ENCODE results near the gene KIRREL2. TPM values are rescaled to one million over a fixed set of nuclear protein-coding genes. Genes with fewer than 3 reads are reported as not detected.
A peak's percentile ranks its signal among the peaks of the same experiment; 100 is the strongest.

KIRREL2 gene
- total RNA-seq, 1 experiment from 2014 or later, result 3.1 TPM

DNA sequence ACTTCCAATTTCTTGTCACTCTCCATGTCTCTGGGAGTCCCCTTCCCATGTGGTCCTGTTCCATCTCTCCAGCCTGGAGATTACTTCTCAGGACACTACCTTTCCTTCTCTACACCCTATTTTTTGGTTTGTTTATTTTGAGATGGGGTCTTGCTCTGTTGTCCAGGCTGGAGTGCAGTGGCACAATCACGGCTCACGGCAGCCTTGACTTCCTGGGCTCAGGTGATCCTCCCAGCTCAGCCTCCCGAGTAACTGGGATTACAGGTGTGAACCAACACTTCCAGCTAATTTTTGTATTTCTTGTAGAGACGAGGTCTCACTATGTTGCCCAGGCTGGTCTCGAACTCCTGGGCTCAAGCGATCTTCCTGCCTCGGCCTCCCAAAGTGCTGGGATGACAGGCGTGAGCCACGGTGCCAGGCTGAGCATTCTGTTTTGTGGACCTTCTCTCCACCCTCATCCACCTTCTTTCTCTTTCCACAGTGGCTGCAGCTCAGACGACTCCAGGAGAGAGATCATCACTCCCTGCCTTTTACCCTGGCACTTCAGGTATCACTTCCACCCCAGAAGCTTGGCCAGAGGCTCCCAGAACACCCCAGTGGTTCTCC is 46.3 kb downstream of the KIRREL2 start:
- H2BK20ac ChIP-seq (ENCODE audit: low read depth, low read length, poor library complexity, severe bottlenecking), result no peak overlapping the region
- H3K4ac ChIP-seq (ENCODE audit: low read depth, low read length), result no peak overlapping the region
- no peak overlapping the region for H3T11ph ChIP-seq (ENCODE audit: low read length)
- Mint-ChIP-seq H3K4me1 (peaks cover 17 to 44% of the 10 kb centered on the region in 2 experiments), H3K36me3 (ENCODE audit: insufficient read depth in 1 of 3, low read depth in 3 of 3) (peaks cover 0 to 8% (median 0%) of the 10 kb centered on the region in 3 experiments; a peak in 1 of 7 replicates), H3K27me3 (ENCODE audit: low read depth) (peaks cover 12% of the 10 kb centered on the region), H3K4me3 (peak overlapping the region; percentile 80 to 86), H3K9me3 (no peaks in the 10 kb centered on the region; a peak in 1 of 5 replicates), H3K27ac (peak overlapping the region in 2 of 3 experiments; percentile 58 to 95; a peak in 3 of 7 replicates)
- no peak for DNase-seq
- no peaks in the 10 kb centered on the region for H3K79me2 ChIP-seq (ENCODE audit: insufficient read depth, low read length)
- H2BK5ac ChIP-seq (ENCODE audit: insufficient read length, low read length), result no peak overlapping the region
- no CpG with 5 or more reads among the region's 10 CpGs for WGBS (ENCODE audit: extremely low coverage, insufficient read length, low lambda C conversion rate)
- H2BK120ac ChIP-seq (ENCODE audit: low read depth, low read length, poor library complexity, severe bottlenecking), result no peak overlapping the region
- H3K18ac ChIP-seq (ENCODE audit: insufficient read length, low read depth, low read length), result peak overlapping the region; percentile 11
- H4K20me1 ChIP-seq (ENCODE audit: control insufficient read depth, insufficient read depth, insufficient read length), result no peaks in the 10 kb centered on the region
- peaks cover 7% of the 10 kb centered on the region; the same call in 1 of the 2 replicates for H3K4me1 ChIP-seq (ENCODE audit: insufficient read depth, low read length)
- no peak overlapping the region for H4K5ac ChIP-seq (ENCODE audit: insufficient read length, low read depth, low read length)
- H2BK12ac ChIP-seq (ENCODE audit: insufficient read length, low read depth, low read length), result no peak overlapping the region
- H2AFZ ChIP-seq (ENCODE audit: low read length), result no peak overlapping the region
- no peak overlapping the region for H2AK5ac ChIP-seq (ENCODE audit: insufficient read length, low read length)
- peaks cover 10% of the 10 kb centered on the region for H3K23me2 ChIP-seq (ENCODE audit: insufficient read length, low read depth, low read length, poor library complexity, severe bottlenecking)
- TF ChIP-seq CTCF (conservative IDR thresholded peaks at IDR 0.05), result no peak
- peak overlapping the region; percentile 55 for H3K4me2 ChIP-seq (ENCODE audit: insufficient read depth, insufficient read length, low read length)
- no peak overlapping the region for H4K91ac ChIP-seq (ENCODE audit: insufficient read length, low read depth, low read length)
- H3K79me1 ChIP-seq (ENCODE audit: insufficient read depth, low read depth, low read length, poor library complexity, severe bottlenecking), result peaks cover 3% of the 10 kb centered on the region
- H3K27ac ChIP-seq (ENCODE audit: insufficient read length, low read depth, low read length), result no peak overlapping the region
- H3K23ac ChIP-seq (ENCODE audit: insufficient read length, low read depth, low read length), result no peak overlapping the region
- no peaks in the 10 kb centered on the region for H3K27me3 ChIP-seq (ENCODE audit: insufficient read depth, low read length)
- H4K8ac ChIP-seq (replicated peaks; ENCODE audit: insufficient read length, low read depth, low read length), result no peak overlapping the region
- H3K9ac ChIP-seq (ENCODE audit: extremely low read depth, insufficient read length, low read length), result peak overlapping the region; percentile 31
- H3K9me3 ChIP-seq (ENCODE audit: control insufficient read depth, low read depth, low read length), result no peaks in the 10 kb centered on the region
- H3K14ac ChIP-seq (ENCODE audit: insufficient read depth, low read length), result no peak overlapping the region
- H3K56ac ChIP-seq (ENCODE audit: insufficient read length, low read depth, low read length), result no peak overlapping the region
- H2BK15ac ChIP-seq (ENCODE audit: low read depth, low read length), result no peak overlapping the region
